Psoas muscle (tissue), 8 donors: ENCODE measurements around the gene AGPAT3. TPM values are rescaled to one million over a fixed set of nuclear protein-coding genes. Genes with fewer than 3 reads are reported as not detected.
A peak's percentile ranks its signal among the peaks of the same experiment; 100 is the strongest.

ENCODE experiments used
- ATAC-seq, 4 donors: fragments of 200-7000 bp; cut with Tn5 transposase; one replicate each; pipeline ENCODE4 v1.9.1; 2020; ENCODE audit warnings: moderate library complexity in 3 of 4, mild to moderate bottlenecking in 2 of 4
- DNase-seq, 2 donors: peaks; one replicate each; pipeline ENCODE4 v3.0.0-alpha.2; 2020
- H3K27ac ChIP-seq: fragments of 200-600 bp; one replicate; pipeline ENCODE4 v1.8.0; 2022
- H3K27me3 ChIP-seq, 3 donors: fragments of 200-600 bp in 1 of 3; one replicate each; pipeline versions ENCODE4 v1.6.1 to v1.8.0; 2013 to 2022; ENCODE audit warnings: low read length in 2 of 3, mild to moderate bottlenecking in 2 of 3, moderate library complexity in 1 of 3; ENCODE audit not compliant: insufficient read depth in 3 of 3
- H3K36me3 ChIP-seq, 2 donors: fragments of 200-600 bp in 1 of 2; one replicate each; pipeline versions ENCODE4 v1.6.1 to v1.8.0; 2013 to 2022; ENCODE audit warnings: low read depth in 1 of 2, mild to moderate bottlenecking in 1 of 2, moderate library complexity in 1 of 2; ENCODE audit not compliant: insufficient read depth in 1 of 2
- H3K4me1 ChIP-seq: fragments of 200-600 bp; one replicate; pipeline ENCODE4 v1.8.0; 2022
- H3K4me3 ChIP-seq: fragments of 200-600 bp; one replicate; pipeline ENCODE4 v1.8.0; 2022; ENCODE audit warnings: mild to moderate bottlenecking
- H3K9me3 ChIP-seq: fragments of 200-600 bp; one replicate; pipeline ENCODE4 v1.8.0; 2022
- WGBS, 3 donors: extraction: QIAGEN DNeasy Blood & Tissue Kit; methylation state at CpG; one replicate each; pipeline versions ENCODE4 v1.1.6 to v1.1.7; 2013; 5-methylcytosine and 5-hydroxymethylcytosine counted together
- intact Hi-C, 2 donors: fragments of 100-400 bp; cut with DNase I; formaldehyde crosslinking; loops; one replicate each; pipeline versions ENCODE4 v1.11.0 to v1.14.2; 2022
- polyA plus RNA-seq, 3 donors: library from polyadenylated mRNA; stranded (reverse); fragments of 200-250 nt; gene quantifications; one replicate each; pipeline ENCODE4 v1.2.3, GENCODE V29; 2013
- total RNA-seq, 4 donors: library from RNA; stranded (reverse); fragmentation: NEBNext Ultra II Directional in 2 of 4; extraction: Animal tissue kit (Norgen Biotek cat#: 25700) in 2 of 4; gene quantifications; one replicate each; pipeline versions ENCODE4 v1.2.1 to v1.2.4, GENCODE V29; 2021 to 2023
- TF ChIP-seq, protein P1 (sequence below): fragments of 200-600 bp; IDR thresholded peaks from one replicate; pipeline ENCODE4 v1.8.0; 2022; ENCODE audit warnings: antibody characterized with exemption
- donor health status: healthy with polysubstance abuse.
- donor health status: DM: no; HTN: no; CAD: no; lungs with moderate emphysema.
- donor health status: Bipolar disorder and iron deficiency.
- donor health status: healthy.
- donor health status: DM: yes; HTN: yes; CAD: no.
- donor health status: DM: no; HTN: no; CAD: no.
- donor health status: DM: no; HTN: no; CAD: no.
- donor health status: DM: yes; HTN: yes; CAD: no.

Gene AGPAT3
- total and polyA plus RNA-seq, 7 donors: 28.4 to 117 (median 50.7) TPM

DNA sequence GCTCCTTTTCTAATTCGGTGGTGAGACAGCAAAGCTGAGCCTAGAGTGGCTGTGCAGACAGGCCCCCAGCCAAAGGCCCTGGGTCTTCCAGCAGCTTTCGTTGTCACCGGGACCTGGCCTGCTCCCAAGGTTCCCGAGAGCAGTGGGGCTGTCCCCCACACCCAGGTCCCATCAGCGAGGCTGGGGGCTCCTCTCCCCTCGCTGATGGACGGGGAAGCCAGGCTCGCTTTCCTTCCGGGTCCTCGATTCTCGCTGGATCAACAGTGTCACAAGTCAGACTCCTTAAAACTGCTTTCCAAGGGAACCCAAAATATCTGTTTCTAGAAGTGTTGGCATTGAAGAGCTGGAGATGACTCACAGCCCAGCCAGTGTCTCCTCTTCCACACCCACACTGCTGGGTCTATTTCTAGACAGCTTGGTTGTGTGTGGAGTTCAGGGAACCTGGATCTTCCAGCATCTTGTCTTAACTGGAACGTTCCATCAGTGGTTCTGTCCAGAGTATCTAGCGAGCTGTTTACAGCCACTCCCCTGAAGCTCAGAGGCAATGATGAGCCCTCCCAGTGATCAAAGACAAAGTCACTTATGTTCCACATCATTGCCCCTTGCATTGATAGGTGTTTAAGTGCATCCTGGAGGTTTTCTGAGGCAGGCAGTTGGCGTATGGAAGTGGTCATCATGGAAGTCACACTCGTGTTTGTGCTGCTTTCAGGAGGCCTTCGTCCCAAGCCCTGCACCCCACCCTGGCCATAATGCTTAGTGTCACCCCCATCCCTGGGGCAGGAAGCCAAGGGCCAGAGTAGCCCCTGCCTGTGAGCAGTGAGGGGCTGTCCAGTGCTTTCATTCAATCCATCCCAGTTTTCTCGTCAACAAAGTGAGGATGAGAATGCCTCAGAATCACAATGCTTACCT lies 40.4 kb upstream of the AGPAT3 start:
- no peaks in the 10 kb centered on the region for H3K36me3 ChIP-seq
- no peak overlapping the region for H3K4me3 ChIP-seq
- H3K27me3 ChIP-seq: no peaks in the 10 kb centered on the region
- intact Hi-C loops: loop anchor here in 1 of 2 donors (5.0 kb wide), 1 partner anchor 38 kb away; no protein-coding TSS in a partner anchor
- 64 to 82% (median 67%) methylated on average over 17 of the region's 17 CpGs for WGBS, 3 donors
- H3K4me1 ChIP-seq: peaks cover 18% of the 10 kb centered on the region
- DNase-seq (peak in 1 of 2 donors; percentile 15), ATAC-seq (peak in 1 of 4 donors; percentile 34)
- H3K27ac ChIP-seq: peak overlapping the region; percentile 16
- TF ChIP-seq, protein P1, sequence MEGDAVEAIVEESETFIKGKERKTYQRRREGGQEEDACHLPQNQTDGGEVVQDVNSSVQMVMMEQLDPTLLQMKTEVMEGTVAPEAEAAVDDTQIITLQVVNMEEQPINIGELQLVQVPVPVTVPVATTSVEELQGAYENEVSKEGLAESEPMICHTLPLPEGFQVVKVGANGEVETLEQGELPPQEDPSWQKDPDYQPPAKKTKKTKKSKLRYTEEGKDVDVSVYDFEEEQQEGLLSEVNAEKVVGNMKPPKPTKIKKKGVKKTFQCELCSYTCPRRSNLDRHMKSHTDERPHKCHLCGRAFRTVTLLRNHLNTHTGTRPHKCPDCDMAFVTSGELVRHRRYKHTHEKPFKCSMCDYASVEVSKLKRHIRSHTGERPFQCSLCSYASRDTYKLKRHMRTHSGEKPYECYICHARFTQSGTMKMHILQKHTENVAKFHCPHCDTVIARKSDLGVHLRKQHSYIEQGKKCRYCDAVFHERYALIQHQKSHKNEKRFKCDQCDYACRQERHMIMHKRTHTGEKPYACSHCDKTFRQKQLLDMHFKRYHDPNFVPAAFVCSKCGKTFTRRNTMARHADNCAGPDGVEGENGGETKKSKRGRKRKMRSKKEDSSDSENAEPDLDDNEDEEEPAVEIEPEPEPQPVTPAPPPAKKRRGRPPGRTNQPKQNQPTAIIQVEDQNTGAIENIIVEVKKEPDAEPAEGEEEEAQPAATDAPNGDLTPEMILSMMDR: no peak
- H3K9me3 ChIP-seq: no peaks in the 10 kb centered on the region

DNA sequence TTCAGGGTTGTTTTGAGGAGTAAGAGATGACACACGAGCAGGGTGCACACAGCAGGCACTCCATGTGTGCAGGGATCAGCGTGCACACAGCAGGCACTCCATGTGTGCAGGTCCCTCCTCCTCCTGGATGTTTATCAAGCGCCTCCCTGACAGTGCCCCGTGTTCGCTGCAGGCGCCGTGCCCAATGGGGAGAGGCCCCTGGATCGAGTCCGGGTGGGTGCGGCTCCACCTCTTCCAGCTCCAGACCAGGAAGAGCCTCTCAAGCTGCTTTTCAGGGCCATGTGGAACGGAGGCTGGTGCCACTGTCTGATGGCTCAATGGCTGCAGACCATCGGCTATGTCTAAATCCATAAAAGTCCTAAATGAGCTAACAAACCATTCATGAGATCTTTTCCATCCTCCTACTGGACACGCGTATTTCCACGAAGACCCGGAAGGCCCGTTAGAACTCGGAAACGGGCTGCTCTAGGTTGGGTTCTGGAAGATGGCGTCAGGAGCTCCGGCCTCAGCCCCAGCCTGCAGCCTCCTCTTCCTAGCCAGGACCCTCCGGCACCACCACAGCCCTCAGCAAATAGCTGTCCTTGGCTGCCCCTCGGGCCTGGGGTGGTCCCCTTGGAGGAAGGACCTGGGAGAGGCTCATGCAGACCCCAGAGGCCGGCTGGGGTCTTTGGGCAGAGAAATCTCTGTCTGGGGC lies 39.6 kb upstream of the AGPAT3 start:
- no peaks in the 10 kb centered on the region for H3K36me3 ChIP-seq
- ATAC-seq: no peak
- peaks cover 0 to under 1% (median 0%) of the 10 kb centered on the region in 3 donors for H3K27me3 ChIP-seq
- H3K9me3 ChIP-seq: no peaks in the 10 kb centered on the region
- DNase-seq: peak in 1 of 2 donors; percentile 11
- intact Hi-C loops: loop anchor here in 1 of 2 donors (5.0 kb wide), 1 partner anchor 37 kb away; no protein-coding TSS in a partner anchor
- H3K4me1 ChIP-seq: peaks cover 18% of the 10 kb centered on the region
- WGBS, 3 donors: 83 to 86% (median 83%) methylated on average over 24 of the region's 24 CpGs
- H3K4me3 ChIP-seq: no peak overlapping the region
- no peak overlapping the region for H3K27ac ChIP-seq
- TF ChIP-seq, protein P1: no peak

DNA sequence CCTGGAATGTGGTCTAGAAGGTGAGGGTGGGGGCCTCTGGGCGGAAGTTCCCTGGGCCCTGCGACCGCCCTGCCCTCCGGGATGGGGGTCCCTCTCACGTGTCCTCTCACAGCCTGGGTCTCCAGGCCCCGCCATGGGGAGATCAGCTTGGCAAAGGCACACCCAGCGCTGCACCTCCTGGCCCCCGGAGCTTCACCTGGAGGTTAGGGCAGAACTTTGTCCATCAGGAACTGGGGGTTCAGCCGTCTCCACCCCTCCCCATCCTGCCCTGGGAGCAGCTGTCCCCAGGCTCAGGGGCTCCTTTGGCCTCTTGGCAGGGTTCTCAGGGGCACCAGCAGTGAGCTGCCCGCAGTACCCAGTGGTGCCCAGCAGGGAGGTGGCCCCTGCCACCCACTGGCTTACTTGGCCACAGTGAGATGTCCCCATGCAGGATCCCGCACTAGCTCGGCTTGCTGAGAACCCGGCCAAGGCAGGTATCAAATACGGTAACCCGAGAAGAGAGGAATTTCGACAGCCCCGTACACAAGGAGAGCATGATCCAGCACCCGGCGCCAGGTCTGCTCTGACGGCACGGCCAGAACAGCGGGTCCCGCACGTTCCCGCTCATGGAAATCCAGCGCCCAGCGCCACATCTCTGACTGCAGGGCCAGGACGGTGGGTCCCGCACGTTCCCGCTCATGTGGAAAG lies 38.9 kb upstream of the AGPAT3 start:
- peak overlapping the region; percentile 4 for H3K4me3 ChIP-seq
- peak overlapping the region; percentile 67 for H3K27ac ChIP-seq
- intact Hi-C loops: loop anchor here in 1 of 2 donors (5.0 kb wide), 1 partner anchor 36 kb away; no protein-coding TSS in a partner anchor
- 30 to 39% (median 31%) methylated on average over 31 of the region's 31 CpGs for WGBS, 3 donors
- peaks cover 0 to 3% (median 0%) of the 10 kb centered on the region in 3 donors for H3K27me3 ChIP-seq
- peaks cover 18% of the 10 kb centered on the region for H3K4me1 ChIP-seq
- ATAC-seq (peak; percentile 88 to 89 (median 88)), DNase-seq (peak; percentile 66 to 88)
- H3K9me3 ChIP-seq: no peaks in the 10 kb centered on the region
- H3K36me3 ChIP-seq: no peaks in the 10 kb centered on the region
- TF ChIP-seq, protein P1: peak; percentile 26

DNA sequence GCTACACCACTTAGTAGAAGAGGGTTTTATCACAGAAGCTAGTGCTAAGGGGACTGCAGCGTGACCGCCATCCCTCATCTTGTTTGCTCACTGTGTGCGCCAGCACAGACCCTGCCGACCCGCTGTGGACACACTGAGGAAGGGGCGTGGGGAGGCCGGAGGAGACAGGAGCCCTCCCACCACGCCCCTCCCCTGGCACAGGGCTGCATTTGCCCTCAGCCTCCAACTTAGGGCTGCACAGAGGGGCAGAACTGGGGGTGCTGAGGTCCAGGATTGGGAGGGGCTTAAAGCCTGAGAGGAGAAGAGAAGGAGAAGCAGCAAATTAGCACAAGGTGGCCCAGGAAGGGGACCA lies 38.4 kb upstream of the AGPAT3 start:
- peak overlapping the region; percentile 67 for H3K27ac ChIP-seq
- no peaks in the 10 kb centered on the region for H3K36me3 ChIP-seq
- H3K27me3 ChIP-seq: peaks cover 0 to 3% (median 0%) of the 10 kb centered on the region in 3 donors
- TF ChIP-seq, protein P1: no peak
- H3K9me3 ChIP-seq: no peaks in the 10 kb centered on the region
- DNase-seq: no peak
- ATAC-seq: no peak
- H3K4me1 ChIP-seq: peaks cover 18% of the 10 kb centered on the region
- H3K4me3 ChIP-seq: peak overlapping the region; percentile 4
- WGBS, 3 donors: 22 to 45% (median 33%) methylated on average over 7 to 8 of the region's 8 CpGs
- intact Hi-C loops: loop anchor here in 1 of 2 donors (5.0 kb wide), 1 partner anchor 36 kb away; no protein-coding TSS in a partner anchor
